GM19468 (cell line): ENCODE measurements around the gene SMIM23.
"Not testable (repeated sequence)": the region's sequence is repeated elsewhere in the genome, so short reads cannot be mapped to it uniquely, and the experiment has no call there.

Experiments
- ATAC-seq: cut with Tn5 transposase; IDR thresholded peaks from one replicate; pipeline ENCODE4 v1.9.1; 2021; ENCODE audit warnings: mild to moderate bottlenecking, moderate library complexity, moderate number of reproducible peaks; ENCODE audit not compliant: unreplicated experiment; ENCODE audit errors: extremely low read depth

Gene SMIM23

GRCh38 chr5:171770153-171770552 lies 15.5 kb upstream of the SMIM23 start:
- ATAC-seq: no peak

GRCh38 chr5:171771856-171772255 lies 13.8 kb upstream of the SMIM23 start:
- no peak for ATAC-seq

- ATAC-seq: no peak
Measured at GRCh38 chr5:171773106-171773505, 12.5 kb upstream of the SMIM23 start.

- ATAC-seq: no peak
Measured at GRCh38 chr5:171774418-171774817, 11.2 kb upstream of the SMIM23 start.

- ATAC-seq: no peak
Measured at GRCh38 chr5:171776213-171776612, 9.4 kb upstream of the SMIM23 start.

- ATAC-seq: no peak
Measured at GRCh38 chr5:171776770-171777759, 8.6 kb upstream of the SMIM23 start.

GRCh38 chr5:171781744-171782143 lies 3.9 kb upstream of the SMIM23 start:
- not testable (repeated sequence) for ATAC-seq

GRCh38 chr5:171782332-171782966 lies 3.2 kb upstream of the SMIM23 start:
- no peak for ATAC-seq

- ATAC-seq: no peak
Measured at GRCh38 chr5:171783051-171783450, 2.6 kb upstream of the SMIM23 start.

GRCh38 chr5:171789353-171789752 lies 3.7 kb downstream of the SMIM23 start:
- no peak for ATAC-seq

GRCh38 chr5:171790408-171790807 lies 4.8 kb downstream of the SMIM23 start:
- no peak for ATAC-seq

GRCh38 chr5:171794470-171794960 lies 8.9 kb downstream of the SMIM23 start:
- ATAC-seq: no peak

GRCh38 chr5:171795381-171795780 lies 9.8 kb downstream of the SMIM23 start:
- no peak for ATAC-seq

- ATAC-seq: no peak
Measured at GRCh38 chr5:171796436-171796835, 10.8 kb downstream of the SMIM23 start.

- no peak for ATAC-seq
Measured at GRCh38 chr5:171797543-171797942, 11.9 kb downstream of the SMIM23 start.

GRCh38 chr5:171798418-171798817 lies 12.8 kb downstream of the SMIM23 start:
- no peak for ATAC-seq

- no peak for ATAC-seq
Measured at GRCh38 chr5:171801839-171802238, 16.2 kb downstream of the SMIM23 start.

- ATAC-seq: no peak
Measured at GRCh38 chr5:171805746-171806145, 20.1 kb downstream of the SMIM23 start.

GRCh38 chr5:171806976-171807747 lies 21.5 kb downstream of the SMIM23 start:
- ATAC-seq: no peak

GRCh38 chr5:171808453-171808852 lies 22.8 kb downstream of the SMIM23 start:
- ATAC-seq: no peak
